ENCODE measurements around the gene TMEM147. TPM values are rescaled to one million over a fixed set of nuclear protein-coding genes. Genes with fewer than 3 reads are reported as not detected.

TMEM147 gene
- total and polyA plus RNA-seq, 10 of the 15 experiments (the other 5 are each of a cell fraction or from before 2014, with no cell fraction given): 53.4 to 145 (median 79.3) TPM

DNA sequence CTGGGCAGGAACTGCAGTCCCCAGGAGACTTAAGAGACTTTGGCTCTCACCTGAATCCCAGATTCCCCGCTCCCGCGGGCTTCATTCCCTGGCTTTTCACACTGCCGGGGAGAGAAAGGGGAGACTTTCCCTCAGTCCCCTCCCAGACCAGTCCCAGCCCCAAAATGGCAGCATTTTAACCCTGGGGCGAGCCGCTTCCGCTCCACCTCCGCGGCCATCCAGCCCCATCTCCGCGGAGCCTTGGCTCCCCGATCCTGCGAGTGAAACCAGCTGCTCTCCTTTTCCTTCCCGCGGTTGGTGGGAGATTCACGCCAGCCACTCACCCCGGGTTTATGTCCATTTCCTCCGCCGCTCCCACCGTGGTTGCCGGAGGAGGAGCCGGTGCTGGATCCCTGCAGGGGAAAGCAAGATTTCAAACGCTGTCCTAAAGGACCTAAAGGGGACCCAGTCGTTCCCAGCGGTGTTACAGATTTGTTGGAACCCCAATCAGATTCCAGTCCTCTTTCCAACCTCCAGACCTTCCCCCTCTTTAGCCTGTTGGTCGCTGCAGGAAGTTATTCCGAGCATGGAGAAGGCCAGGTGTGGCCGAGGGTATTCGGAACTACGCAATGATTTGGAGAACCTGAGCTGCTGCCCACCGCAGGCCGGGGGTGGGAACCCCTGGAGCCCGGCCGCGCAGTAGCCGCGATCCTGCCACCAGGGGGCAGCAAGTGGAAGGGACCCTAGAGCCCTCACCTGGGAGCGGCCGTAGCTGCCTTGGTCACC, 35.4 kb upstream of the TMEM147 start (continued):
- TF ChIP-seq PBX3 (IDR thresholded peaks at IDR 0.05; ENCODE audit: insufficient replicate concordance, low read depth, low read length) (no peak), RAD21 (IDR thresholded peaks at IDR 0.05; ENCODE audit: insufficient read depth, low read depth, low read length) (peak; percentile 71), BHLHE40 (IDR thresholded peaks at IDR 0.05; ENCODE audit: borderline replicate concordance in 1 of 2, low read depth in 2 of 2, low read length in 1 of 2) (peak in 1 of 2 experiments; percentile 16; a peak in 1 of 4 replicates), SIN3A (IDR thresholded peaks at IDR 0.05; ENCODE audit: low read depth, low read length) (no peak), USF2 (IDR thresholded peaks at IDR 0.05; ENCODE audit: borderline replicate concordance, low read depth, low read length) (no peak), JUNB (IDR thresholded peaks at IDR 0.05) (no peak), IKZF2 (IDR thresholded peaks at IDR 0.05) (peak; percentile 72 to 74), KDM1A (IDR thresholded peaks at IDR 0.05; ENCODE audit: borderline replicate concordance) (no peak), PRDM15 (CRISPR knock-in tag; IDR thresholded peaks at IDR 0.05) (no peak), JUND (IDR thresholded peaks at IDR 0.05; ENCODE audit: low read depth, low read length) (no peak), NRF1 (conservative IDR thresholded peaks at IDR 0.05; ENCODE audit: low read depth, low read length) (no peak), E2F4 (IDR thresholded peaks at IDR 0.05; ENCODE audit: low read depth, low read length) (no peak), SMC3 (IDR thresholded peaks at IDR 0.05; ENCODE audit: borderline replicate concordance, low read length) (peak; percentile 82), SUPT20H (IDR thresholded peaks at IDR 0.05; ENCODE audit: borderline replicate concordance, control insufficient read depth, low read depth, low read length) (no peak)
- TF ChIP-seq, protein P1, sequence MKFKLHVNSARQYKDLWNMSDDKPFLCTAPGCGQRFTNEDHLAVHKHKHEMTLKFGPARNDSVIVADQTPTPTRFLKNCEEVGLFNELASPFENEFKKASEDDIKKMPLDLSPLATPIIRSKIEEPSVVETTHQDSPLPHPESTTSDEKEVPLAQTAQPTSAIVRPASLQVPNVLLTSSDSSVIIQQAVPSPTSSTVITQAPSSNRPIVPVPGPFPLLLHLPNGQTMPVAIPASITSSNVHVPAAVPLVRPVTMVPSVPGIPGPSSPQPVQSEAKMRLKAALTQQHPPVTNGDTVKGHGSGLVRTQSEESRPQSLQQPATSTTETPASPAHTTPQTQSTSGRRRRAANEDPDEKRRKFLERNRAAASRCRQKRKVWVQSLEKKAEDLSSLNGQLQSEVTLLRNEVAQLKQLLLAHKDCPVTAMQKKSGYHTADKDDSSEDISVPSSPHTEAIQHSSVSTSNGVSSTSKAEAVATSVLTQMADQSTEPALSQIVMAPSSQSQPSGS (IDR thresholded peaks at IDR 0.05; ENCODE audit: low read length): no peak
- TF ChIP-seq, protein P2, sequence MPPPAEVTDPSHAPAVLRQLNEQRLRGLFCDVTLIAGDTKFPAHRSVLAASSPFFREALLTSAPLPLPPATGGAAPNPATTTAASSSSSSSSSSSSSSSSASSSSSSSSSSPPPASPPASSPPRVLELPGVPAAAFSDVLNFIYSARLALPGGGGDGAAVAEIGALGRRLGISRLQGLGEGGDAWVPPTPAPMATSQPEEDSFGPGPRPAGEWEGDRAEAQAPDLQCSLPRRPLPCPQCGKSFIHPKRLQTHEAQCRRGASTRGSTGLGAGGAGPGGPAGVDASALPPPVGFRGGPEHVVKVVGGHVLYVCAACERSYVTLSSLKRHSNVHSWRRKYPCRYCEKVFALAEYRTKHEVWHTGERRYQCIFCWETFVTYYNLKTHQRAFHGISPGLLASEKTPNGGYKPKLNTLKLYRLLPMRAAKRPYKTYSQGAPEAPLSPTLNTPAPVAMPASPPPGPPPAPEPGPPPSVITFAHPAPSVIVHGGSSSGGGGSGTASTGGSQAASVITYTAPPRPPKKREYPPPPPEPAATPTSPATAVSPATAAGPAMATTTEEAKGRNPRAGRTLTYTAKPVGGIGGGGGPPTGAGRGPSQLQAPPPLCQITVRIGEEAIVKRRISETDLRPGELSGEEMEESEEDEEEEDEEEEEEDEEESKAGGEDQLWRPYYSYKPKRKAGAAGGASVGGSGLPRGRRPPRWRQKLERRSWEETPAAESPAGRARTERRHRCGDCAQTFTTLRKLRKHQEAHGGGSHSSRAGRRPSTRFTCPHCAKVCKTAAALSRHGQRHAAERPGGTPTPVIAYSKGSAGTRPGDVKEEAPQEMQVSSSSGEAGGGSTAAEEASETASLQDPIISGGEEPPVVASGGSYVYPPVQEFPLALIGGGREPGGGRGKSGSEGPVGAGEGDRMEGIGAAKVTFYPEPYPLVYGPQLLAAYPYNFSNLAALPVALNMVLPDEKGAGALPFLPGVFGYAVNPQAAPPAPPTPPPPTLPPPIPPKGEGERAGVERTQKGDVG (CRISPR knock-in tag; IDR thresholded peaks at IDR 0.05): peak; percentile 48; the same call in 1 of the 2 replicates

Measured in GM12878 (cell line).